ENCODE results near the gene CMSS1. TPM values are rescaled to one million over a fixed set of nuclear protein-coding genes. Genes with fewer than 3 reads are reported as not detected.

CMSS1 gene
- total RNA-seq, 8 experiments from 2014 or later, result 28.2 to 57.2 (median 41.5) TPM

- ATAC-seq (replicated peaks in 6 of 8), result no peak
- in situ Hi-C loops (cut with MboI; ENCODE audit: low pct_unique_long_range_greater_than_20kb in 2 of 9, low sequenced_read_pairs in 9 of 9, unreplicated experiment in 9 of 9), result loop anchor here in 7 of 9 experiments (10.0 to 25.0 kb wide), 4 partner anchors 217 to 742 kb away; partner anchors contain the start of gene TBC1D23 (in 4 of the 7)
- Histone ChIP-seq H3K4me1 (replicated peaks in 1 of 2) (peaks cover 11 to 17% of the 10 kb centered on the region in 2 donors), H3K4me3 (no peak overlapping the region), H3K27ac (no peak overlapping the region)
- 70 to 100% (median 94%) methylated on average over 1 to 4 of the region's 4 CpGs; no CpG with 5 or more reads in 1 of the 10 experiments for WGBS, 10 experiments
Measured at GRCh38 chr3:99845331-99845730, 27.7 kb downstream of the CMSS1 start.

DNA sequence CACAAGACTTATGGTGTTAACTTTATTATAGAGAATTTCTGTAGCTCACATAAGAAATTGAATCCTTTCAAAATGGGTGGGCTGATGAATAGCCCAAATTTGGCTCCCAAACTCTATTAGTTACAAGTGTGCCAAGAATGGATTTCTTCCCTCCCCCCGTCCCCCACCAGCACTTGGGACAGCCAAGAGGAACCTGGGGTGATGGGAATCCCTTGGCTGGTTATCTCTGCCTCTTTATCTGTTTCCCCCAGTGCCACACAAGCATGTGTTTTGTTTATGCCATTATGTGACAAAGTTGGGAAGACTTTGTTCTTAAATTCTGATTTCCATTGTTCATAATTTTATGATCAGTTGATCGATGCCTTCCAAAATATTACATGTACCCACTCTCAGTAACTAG, 28.3 kb downstream of the CMSS1 start:
- no peak for ATAC-seq (replicated peaks in 6 of 8)
- Histone ChIP-seq H3K27ac (no peak overlapping the region), H3K4me3 (no peak overlapping the region), H3K4me1 (replicated peaks in 1 of 2) (peaks cover 11 to 17% of the 10 kb centered on the region in 2 donors)
- WGBS, 10 experiments, result 0 to 100% (median 70%) methylated on average over 1 to 2 of the region's 2 CpGs; no CpG with 5 or more reads in 2 of the 10 experiments
- in situ Hi-C loops (cut with MboI; ENCODE audit: low pct_unique_long_range_greater_than_20kb in 2 of 9, low sequenced_read_pairs in 9 of 9, unreplicated experiment in 9 of 9), result loop anchor here in 7 of 9 experiments (10.0 to 25.0 kb wide), 4 partner anchors 216 to 741 kb away; partner anchors contain the start of gene TBC1D23 (in 4 of the 7)

DNA sequence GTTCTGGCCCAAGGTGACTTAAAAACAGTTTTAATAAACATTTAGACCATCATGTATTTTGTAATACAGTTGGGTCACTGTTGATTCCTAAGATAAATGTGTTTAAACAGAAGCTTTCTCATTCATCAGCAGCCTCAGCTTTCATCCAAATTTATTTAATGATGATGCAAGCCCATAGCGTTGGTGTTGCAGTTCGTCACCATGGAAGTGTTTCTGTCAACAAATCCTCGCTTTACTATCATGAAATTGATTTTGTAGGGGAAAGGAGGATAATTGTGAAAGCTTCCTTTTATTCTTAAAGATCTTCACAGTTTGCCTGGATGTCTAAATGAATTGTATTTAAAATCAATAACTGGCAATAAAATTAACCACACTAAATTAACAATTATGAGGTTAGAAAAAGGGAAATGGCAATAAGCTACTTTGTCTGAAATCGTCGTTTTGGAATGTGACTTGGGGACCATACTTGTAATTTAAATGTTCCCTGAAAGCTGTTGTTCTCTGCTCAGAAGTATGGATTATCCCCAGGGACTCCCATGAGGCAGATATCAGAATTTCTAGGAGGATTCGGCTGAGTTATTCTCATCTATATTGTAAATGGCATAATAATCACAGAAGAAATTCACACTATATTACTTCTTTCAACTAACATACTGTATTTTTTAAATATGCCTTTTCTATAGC, 29.0 kb downstream of the CMSS1 start:
- ATAC-seq (replicated peaks in 6 of 8), result peak in 6 of 8 experiments; percentile 26 to 67 (median 42)
- WGBS, 10 experiments, result 28 to 75% (median 53%) methylated on average over 3 to 6 of the region's 6 CpGs
- in situ Hi-C loops (cut with MboI; ENCODE audit: low pct_unique_long_range_greater_than_20kb in 2 of 9, low sequenced_read_pairs in 9 of 9, unreplicated experiment in 9 of 9), result loop anchor here in 7 of 9 experiments (10.0 to 25.0 kb wide), 4 partner anchors 216 to 741 kb away; partner anchors contain the start of gene TBC1D23 (in 4 of the 7)
- H3K4me3 ChIP-seq, result no peak overlapping the region
- peaks cover 11 to 17% of the 10 kb centered on the region in 2 donors for H3K4me1 ChIP-seq (replicated peaks in 1 of 2)
- no peak overlapping the region for H3K27ac ChIP-seq

- H3K4me1 ChIP-seq (replicated peaks in 1 of 2), result peaks cover 10 to 16% of the 10 kb centered on the region in 2 donors
- in situ Hi-C loops (cut with MboI; ENCODE audit: low pct_unique_long_range_greater_than_20kb in 2 of 9, low sequenced_read_pairs in 9 of 9, unreplicated experiment in 9 of 9), result loop anchor here in 7 of 9 experiments (10.0 to 25.0 kb wide), 4 partner anchors 214 to 739 kb away; partner anchors contain the start of gene TBC1D23 (in 4 of the 7)
Measured at GRCh38 chr3:99848433-99848832, 30.8 kb downstream of the CMSS1 start.

GRCh38 chr3:99850608-99851007, 32.9 kb downstream of the CMSS1 start:
- Histone ChIP-seq H3K4me1 (replicated peaks in 1 of 2) (peaks cover 9% of the 10 kb centered on the region in 2 donors), H3K27ac (no peak overlapping the region), H3K4me3 (no peak overlapping the region)
- in situ Hi-C loops (cut with MboI; ENCODE audit: low pct_unique_long_range_greater_than_20kb in 2 of 9, low sequenced_read_pairs in 9 of 9, unreplicated experiment in 9 of 9), result no loop called here
- no peak for ATAC-seq (replicated peaks in 6 of 8)
- WGBS, 10 experiments, result 74 to 100% (median 93%) methylated on average over 1 to 6 of the region's 6 CpGs; no CpG with 5 or more reads in 1 of the 10 experiments

More at GRCh38 chr3:99848433-99848832, 30.8 kb downstream of the CMSS1 start:
- 81 to 100% (median 96%) methylated on average over 1 to 6 of the region's 6 CpGs; no CpG with 5 or more reads in 3 of the 10 experiments for WGBS, 10 experiments
- ATAC-seq (replicated peaks in 6 of 8), result no peak
- Histone ChIP-seq H3K27ac (no peak overlapping the region), H3K4me3 (no peak overlapping the region)

DNA sequence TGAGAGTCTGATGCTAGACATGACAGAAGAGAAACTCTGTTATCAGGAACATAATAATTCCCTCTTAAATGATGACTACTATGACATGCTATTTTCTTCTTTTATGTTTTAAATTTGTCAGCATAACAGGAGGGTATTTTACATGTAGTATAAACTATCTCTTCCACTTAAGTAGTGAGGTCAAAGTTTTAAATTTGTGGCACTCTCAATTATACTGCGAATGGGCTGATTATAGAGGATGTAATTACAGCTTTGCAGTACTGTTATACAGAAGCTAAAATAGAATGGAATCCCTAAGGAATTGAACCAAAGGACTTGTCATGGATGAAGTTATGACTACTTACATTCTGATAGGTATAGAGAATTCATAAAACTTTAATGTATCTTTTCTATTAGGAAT, 34.3 kb downstream of the CMSS1 start:
- in situ Hi-C loops (cut with MboI; ENCODE audit: low pct_unique_long_range_greater_than_20kb in 2 of 9, low sequenced_read_pairs in 9 of 9, unreplicated experiment in 9 of 9), result no loop called here
- Histone ChIP-seq H3K4me1 (replicated peaks in 1 of 2) (no peaks in the 10 kb centered on the region), H3K27ac (no peak overlapping the region), H3K4me3 (no peak overlapping the region)
- no peak for ATAC-seq (replicated peaks in 6 of 8)
- 75 to 100% (median 100%) methylated on average over 1 of the region's 1 CpG; no CpG with 5 or more reads in 2 of the 10 experiments for WGBS, 10 experiments

- ATAC-seq (replicated peaks in 6 of 8), result no peak
- in situ Hi-C loops (cut with MboI; ENCODE audit: low pct_unique_long_range_greater_than_20kb in 2 of 9, low sequenced_read_pairs in 9 of 9, unreplicated experiment in 9 of 9), result no loop called here
- H3K27ac ChIP-seq, result no peak overlapping the region
- H3K4me1 ChIP-seq (replicated peaks in 1 of 2), result no peaks in the 10 kb centered on the region
- 38 to 100% (median 88%) methylated on average over 1 of the region's 1 CpG; no CpG with 5 or more reads in 5 of the 10 experiments for WGBS, 10 experiments
- H3K4me3 ChIP-seq, result no peak overlapping the region
Measured at GRCh38 chr3:99852851-99853250, 35.2 kb downstream of the CMSS1 start.

DNA sequence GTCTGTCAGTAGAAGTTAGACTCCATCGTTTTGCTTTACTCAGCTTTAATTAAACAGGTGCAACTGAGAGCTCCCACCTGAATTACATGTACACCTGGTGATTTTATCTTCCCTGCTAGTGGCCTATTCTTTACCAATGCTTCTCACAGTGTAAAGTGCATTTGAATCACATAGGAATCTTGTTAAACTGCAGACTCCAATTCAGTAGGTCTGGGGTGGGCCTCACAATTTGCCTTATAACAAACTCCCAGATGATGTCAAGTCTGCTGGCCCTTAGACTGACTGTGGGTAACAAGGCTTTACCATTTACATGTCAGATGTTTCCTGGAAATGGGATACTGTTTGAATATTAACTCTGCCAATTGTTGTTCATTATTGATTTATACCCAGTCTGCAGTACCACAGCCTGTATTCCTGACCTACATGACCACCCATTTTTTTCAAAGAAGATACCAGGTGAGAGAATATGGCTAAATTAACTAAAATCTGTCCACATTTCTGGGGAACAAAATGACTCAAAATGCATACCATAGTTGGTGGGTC, 37.2 kb downstream of the CMSS1 start:
- no peak overlapping the region for H3K4me3 ChIP-seq
- H3K27ac ChIP-seq, result no peak overlapping the region
- in situ Hi-C loops (cut with MboI; ENCODE audit: low pct_unique_long_range_greater_than_20kb in 2 of 9, low sequenced_read_pairs in 9 of 9, unreplicated experiment in 9 of 9), result no loop called here
- ATAC-seq (replicated peaks in 6 of 8), result peak in 1 of 8 experiments; percentile 27
- WGBS, 10 experiments, result 13 to 100% (median 56%) methylated on average over 1 of the region's 1 CpG; no CpG with 5 or more reads in 3 of the 10 experiments
- H3K4me1 ChIP-seq (replicated peaks in 1 of 2), result no peaks in the 10 kb centered on the region

DNA sequence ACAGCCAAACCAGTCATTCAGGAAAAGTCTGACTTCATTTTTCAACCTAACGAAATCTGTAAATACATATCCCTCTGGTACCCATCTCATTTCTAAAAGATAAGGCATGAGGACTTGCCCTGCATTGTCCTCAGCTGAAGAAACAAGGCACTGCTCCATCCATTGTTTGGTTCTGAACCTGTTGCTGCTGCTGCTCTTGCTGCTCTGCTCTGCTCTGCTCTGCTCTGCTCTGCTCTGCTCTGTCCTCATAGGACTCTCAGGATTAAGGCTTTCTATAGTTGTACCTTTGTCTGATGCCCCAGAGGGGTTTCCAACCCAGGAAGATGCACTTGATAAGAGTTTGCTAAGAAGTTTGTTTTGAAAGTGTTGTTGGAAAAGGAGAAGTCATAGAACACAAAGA, 38.2 kb downstream of the CMSS1 start:
- H3K4me3 ChIP-seq, result no peak overlapping the region
- no peak overlapping the region for H3K27ac ChIP-seq
- WGBS, 10 experiments, result 56 to 100% (median 100%) methylated on average over 1 of the region's 1 CpG; no CpG with 5 or more reads in 3 of the 10 experiments
- in situ Hi-C loops (cut with MboI; ENCODE audit: low pct_unique_long_range_greater_than_20kb in 2 of 9, low sequenced_read_pairs in 9 of 9, unreplicated experiment in 9 of 9), result no loop called here
- H3K4me1 ChIP-seq (replicated peaks in 1 of 2), result no peaks in the 10 kb centered on the region
- no peak for ATAC-seq (replicated peaks in 6 of 8)

GRCh38 chr3:99856437-99857220, 39.0 kb downstream of the CMSS1 start:
- Histone ChIP-seq H3K27ac (no peak overlapping the region), H3K4me3 (no peak overlapping the region), H3K4me1 (replicated peaks in 1 of 2) (no peaks in the 10 kb centered on the region)
- in situ Hi-C loops (cut with MboI; ENCODE audit: low pct_unique_long_range_greater_than_20kb in 2 of 9, low sequenced_read_pairs in 9 of 9, unreplicated experiment in 9 of 9), result no loop called here
- ATAC-seq (replicated peaks in 6 of 8), result no peak
- 60 to 100% (median 100%) methylated on average over 2 to 3 of the region's 3 CpGs for WGBS, 10 experiments

GRCh38 chr3:99857278-99857677, 39.6 kb downstream of the CMSS1 start:
- no peak overlapping the region for H3K4me3 ChIP-seq
- no peaks in the 10 kb centered on the region for H3K4me1 ChIP-seq (replicated peaks in 1 of 2)
- WGBS, 10 experiments, result 33 to 100% (median 77%) methylated on average over 1 of the region's 1 CpG; no CpG with 5 or more reads in 5 of the 10 experiments
- no peak for ATAC-seq (replicated peaks in 6 of 8)
- in situ Hi-C loops (cut with MboI; ENCODE audit: low pct_unique_long_range_greater_than_20kb in 2 of 9, low sequenced_read_pairs in 9 of 9, unreplicated experiment in 9 of 9), result no loop called here
- H3K27ac ChIP-seq, result no peak overlapping the region

DNA sequence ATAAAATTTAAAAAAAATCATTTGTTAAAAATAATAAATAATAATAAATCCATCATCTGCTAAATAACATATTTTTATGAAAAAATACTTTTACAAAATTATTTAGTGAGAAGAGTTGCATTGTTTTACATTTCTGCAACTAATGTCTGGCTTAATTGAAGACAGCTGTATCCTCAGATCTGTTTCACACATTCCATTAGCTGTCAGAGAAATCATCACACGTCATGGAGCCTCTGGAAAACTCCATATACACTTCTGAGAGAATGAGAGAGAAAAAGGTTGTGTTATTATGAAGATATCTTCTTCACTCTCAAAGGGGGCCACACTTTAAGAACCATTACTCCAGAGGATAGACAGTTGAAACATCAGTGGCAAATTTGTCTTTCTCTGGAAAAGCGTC, 40.8 kb downstream of the CMSS1 start:
- H3K4me1 ChIP-seq (replicated peaks in 1 of 2), result no peaks in the 10 kb centered on the region
- H3K27ac ChIP-seq, result no peak overlapping the region
- H3K4me3 ChIP-seq, result no peak overlapping the region
- 43 to 89% (median 77%) methylated on average over 1 to 2 of the region's 2 CpGs; no CpG with 5 or more reads in 1 of the 10 experiments for WGBS, 10 experiments
- in situ Hi-C loops (cut with MboI; ENCODE audit: low pct_unique_long_range_greater_than_20kb in 2 of 9, low sequenced_read_pairs in 9 of 9, unreplicated experiment in 9 of 9), result no loop called here
- ATAC-seq (replicated peaks in 6 of 8), result no peak

DNA sequence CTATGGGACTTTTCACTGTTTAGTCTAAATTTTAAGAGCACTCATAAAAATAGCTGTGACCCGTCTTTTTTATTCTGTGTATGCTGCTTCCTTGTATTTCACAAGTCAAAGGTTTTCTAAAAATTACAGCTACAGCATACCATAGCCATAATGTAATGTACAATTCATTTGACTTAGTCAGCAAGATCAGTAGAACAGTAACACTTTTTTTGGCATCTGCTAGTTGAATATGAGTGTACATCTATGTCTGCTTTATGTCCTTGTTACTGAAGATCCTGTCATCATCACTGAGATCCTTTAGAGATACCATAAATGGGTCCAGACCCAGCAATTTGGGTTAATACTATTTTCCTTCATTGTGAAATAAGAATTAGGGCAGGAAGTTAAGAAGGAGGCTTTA, 42.2 kb downstream of the CMSS1 start:
- in situ Hi-C loops (cut with MboI; ENCODE audit: low pct_unique_long_range_greater_than_20kb in 2 of 9, low sequenced_read_pairs in 9 of 9, unreplicated experiment in 9 of 9), result no loop called here
- Histone ChIP-seq H3K4me3 (no peak overlapping the region), H3K4me1 (replicated peaks in 1 of 2) (no peaks in the 10 kb centered on the region), H3K27ac (no peak overlapping the region)
- ATAC-seq (replicated peaks in 6 of 8), result peak in 2 of 8 experiments; percentile 73 to 80
- WGBS, 10 experiments, result 0 to 100% (median 64%) methylated on average over 1 of the region's 1 CpG; no CpG with 5 or more reads in 2 of the 10 experiments

Measured in motor neuron (in vitro differentiated cells).